ENCODE data around the gene RBBP8NL. TPM values are rescaled to one million over a fixed set of nuclear protein-coding genes. Genes with fewer than 3 reads are reported as not detected.

RBBP8NL gene
- total and polyA plus RNA-seq, 2 of the 8 experiments (the other 6 are each of a cell fraction or from before 2014, with no cell fraction given), result 0.43 to 0.48 TPM

- TF ChIP-seq, protein P1, sequence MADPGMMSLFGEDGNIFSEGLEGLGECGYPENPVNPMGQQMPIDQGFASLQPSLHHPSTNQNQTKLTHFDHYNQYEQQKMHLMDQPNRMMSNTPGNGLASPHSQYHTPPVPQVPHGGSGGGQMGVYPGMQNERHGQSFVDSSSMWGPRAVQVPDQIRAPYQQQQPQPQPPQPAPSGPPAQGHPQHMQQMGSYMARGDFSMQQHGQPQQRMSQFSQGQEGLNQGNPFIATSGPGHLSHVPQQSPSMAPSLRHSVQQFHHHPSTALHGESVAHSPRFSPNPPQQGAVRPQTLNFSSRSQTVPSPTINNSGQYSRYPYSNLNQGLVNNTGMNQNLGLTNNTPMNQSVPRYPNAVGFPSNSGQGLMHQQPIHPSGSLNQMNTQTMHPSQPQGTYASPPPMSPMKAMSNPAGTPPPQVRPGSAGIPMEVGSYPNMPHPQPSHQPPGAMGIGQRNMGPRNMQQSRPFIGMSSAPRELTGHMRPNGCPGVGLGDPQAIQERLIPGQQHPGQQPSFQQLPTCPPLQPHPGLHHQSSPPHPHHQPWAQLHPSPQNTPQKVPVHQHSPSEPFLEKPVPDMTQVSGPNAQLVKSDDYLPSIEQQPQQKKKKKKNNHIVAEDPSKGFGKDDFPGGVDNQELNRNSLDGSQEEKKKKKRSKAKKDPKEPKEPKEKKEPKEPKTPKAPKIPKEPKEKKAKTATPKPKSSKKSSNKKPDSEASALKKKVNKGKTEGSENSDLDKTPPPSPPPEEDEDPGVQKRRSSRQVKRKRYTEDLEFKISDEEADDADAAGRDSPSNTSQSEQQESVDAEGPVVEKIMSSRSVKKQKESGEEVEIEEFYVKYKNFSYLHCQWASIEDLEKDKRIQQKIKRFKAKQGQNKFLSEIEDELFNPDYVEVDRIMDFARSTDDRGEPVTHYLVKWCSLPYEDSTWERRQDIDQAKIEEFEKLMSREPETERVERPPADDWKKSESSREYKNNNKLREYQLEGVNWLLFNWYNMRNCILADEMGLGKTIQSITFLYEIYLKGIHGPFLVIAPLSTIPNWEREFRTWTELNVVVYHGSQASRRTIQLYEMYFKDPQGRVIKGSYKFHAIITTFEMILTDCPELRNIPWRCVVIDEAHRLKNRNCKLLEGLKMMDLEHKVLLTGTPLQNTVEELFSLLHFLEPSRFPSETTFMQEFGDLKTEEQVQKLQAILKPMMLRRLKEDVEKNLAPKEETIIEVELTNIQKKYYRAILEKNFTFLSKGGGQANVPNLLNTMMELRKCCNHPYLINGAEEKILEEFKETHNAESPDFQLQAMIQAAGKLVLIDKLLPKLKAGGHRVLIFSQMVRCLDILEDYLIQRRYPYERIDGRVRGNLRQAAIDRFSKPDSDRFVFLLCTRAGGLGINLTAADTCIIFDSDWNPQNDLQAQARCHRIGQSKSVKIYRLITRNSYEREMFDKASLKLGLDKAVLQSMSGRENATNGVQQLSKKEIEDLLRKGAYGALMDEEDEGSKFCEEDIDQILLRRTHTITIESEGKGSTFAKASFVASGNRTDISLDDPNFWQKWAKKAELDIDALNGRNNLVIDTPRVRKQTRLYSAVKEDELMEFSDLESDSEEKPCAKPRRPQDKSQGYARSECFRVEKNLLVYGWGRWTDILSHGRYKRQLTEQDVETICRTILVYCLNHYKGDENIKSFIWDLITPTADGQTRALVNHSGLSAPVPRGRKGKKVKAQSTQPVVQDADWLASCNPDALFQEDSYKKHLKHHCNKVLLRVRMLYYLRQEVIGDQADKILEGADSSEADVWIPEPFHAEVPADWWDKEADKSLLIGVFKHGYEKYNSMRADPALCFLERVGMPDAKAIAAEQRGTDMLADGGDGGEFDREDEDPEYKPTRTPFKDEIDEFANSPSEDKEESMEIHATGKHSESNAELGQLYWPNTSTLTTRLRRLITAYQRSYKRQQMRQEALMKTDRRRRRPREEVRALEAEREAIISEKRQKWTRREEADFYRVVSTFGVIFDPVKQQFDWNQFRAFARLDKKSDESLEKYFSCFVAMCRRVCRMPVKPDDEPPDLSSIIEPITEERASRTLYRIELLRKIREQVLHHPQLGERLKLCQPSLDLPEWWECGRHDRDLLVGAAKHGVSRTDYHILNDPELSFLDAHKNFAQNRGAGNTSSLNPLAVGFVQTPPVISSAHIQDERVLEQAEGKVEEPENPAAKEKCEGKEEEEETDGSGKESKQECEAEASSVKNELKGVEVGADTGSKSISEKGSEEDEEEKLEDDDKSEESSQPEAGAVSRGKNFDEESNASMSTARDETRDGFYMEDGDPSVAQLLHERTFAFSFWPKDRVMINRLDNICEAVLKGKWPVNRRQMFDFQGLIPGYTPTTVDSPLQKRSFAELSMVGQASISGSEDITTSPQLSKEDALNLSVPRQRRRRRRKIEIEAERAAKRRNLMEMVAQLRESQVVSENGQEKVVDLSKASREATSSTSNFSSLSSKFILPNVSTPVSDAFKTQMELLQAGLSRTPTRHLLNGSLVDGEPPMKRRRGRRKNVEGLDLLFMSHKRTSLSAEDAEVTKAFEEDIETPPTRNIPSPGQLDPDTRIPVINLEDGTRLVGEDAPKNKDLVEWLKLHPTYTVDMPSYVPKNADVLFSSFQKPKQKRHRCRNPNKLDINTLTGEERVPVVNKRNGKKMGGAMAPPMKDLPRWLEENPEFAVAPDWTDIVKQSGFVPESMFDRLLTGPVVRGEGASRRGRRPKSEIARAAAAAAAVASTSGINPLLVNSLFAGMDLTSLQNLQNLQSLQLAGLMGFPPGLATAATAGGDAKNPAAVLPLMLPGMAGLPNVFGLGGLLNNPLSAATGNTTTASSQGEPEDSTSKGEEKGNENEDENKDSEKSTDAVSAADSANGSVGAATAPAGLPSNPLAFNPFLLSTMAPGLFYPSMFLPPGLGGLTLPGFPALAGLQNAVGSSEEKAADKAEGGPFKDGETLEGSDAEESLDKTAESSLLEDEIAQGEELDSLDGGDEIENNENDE (IDR thresholded peaks at IDR 0.05; ENCODE audit: insufficient replicate concordance, low read length), result no peak
- TF ChIP-seq CREB1 (IDR thresholded peaks at IDR 0.05) (no peak), SUZ12 (IDR thresholded peaks at IDR 0.05; ENCODE audit: low read length) (no peak), CHD2 (IDR thresholded peaks at IDR 0.05; ENCODE audit: low read length) (no peak), RXRA (IDR thresholded peaks at IDR 0.05; ENCODE audit: insufficient read depth, low read depth, low read length) (no peak), SIRT6 (IDR thresholded peaks at IDR 0.05; ENCODE audit: low read length) (no peak)
Measured at GRCh38 chr20:62396367-62397239, 30.7 kb downstream of the RBBP8NL start (continued).

Measured in H1 (cell line).